GM12878 (cell line): ENCODE results near the gene WWTR1. TPM values are rescaled to one million over a fixed set of nuclear protein-coding genes. Genes with fewer than 3 reads are reported as not detected.

Experiments
- ATAC-seq: fragments of 200-7000 bp; cut with Tn5 transposase; 3 replicates; pipeline ENCODE4 v1.9.1; 2020; ENCODE audit warnings: mild to moderate bottlenecking, moderate library complexity
- BruUV-seq: library from RNA; stranded (reverse); fragments of 400-500 nt; replicated peaks from 2 replicates; lab custom pipeline; 2021; lab: Mats Ljungman, UMichigan
- CTCF ChIA-PET: fragments of 300-600 bp; sonication (Branson Sonifier 250); formaldehyde crosslinking; extraction: SDS; loops from one replicate; lab custom pipeline; 2021; ENCODE audit warnings: inconsistent platforms; lab: Yijun Ruan, JAX
- POLR2A ChIA-PET: fragments of 350-600 bp; formaldehyde crosslinking; extraction: SDS; loops from one replicate; lab custom pipeline; 2021; ENCODE audit warnings: inconsistent platforms; lab: Charles Lee
- RAD21 ChIA-PET: fragments of 300-600 bp; sonication (Branson Sonifier 250); formaldehyde crosslinking; loops from one replicate; lab custom pipeline; 2023; ENCODE audit warnings: antibody characterized with exemption; ENCODE audit not compliant: unreplicated experiment; lab: Charles Lee
- SMC1A ChIA-PET: fragments of 300-600 bp; sonication (Branson Sonifier 250); formaldehyde crosslinking; loops from one replicate; lab custom pipeline; 2023; ENCODE audit not compliant: unreplicated experiment, uncharacterized antibody; lab: Charles Lee
- DNase-seq: peaks from one replicate; pipeline ENCODE4 v3.0.0-alpha.2; 2011; ENCODE audit warnings: low read depth, low spot score
- FAIRE-seq: peaks from 3 replicates; lab custom pipeline; 2011; peaks lifted over from hg19 to GRCh38; lab: Jason Lieb, UNC
- H2AFZ ChIP-seq: 2 replicates; pipeline ENCODE4 v1.6.0; 2011; ENCODE audit warnings: low read depth, low read length, control low read depth; ENCODE audit not compliant: control insufficient read depth
- H3K27ac ChIP-seq: 2 replicates; pipeline ENCODE4 v1.5.1; 2011; ENCODE audit warnings: control low read depth; ENCODE audit not compliant: control insufficient read depth, insufficient read depth
- H3K27me3 ChIP-seq, 2 experiments: replicated peaks in 1 of 2; 2 replicates each; pipeline versions ENCODE4 v1.6.0 to v1.6.1; 2011; ENCODE audit warnings: low read length in 1 of 2; ENCODE audit not compliant: control insufficient read depth in 2 of 2, insufficient read depth in 2 of 2
- H3K36me3 ChIP-seq, 2 experiments: 2 replicates each; pipeline ENCODE4 v1.5.1; 2011; ENCODE audit warnings: low read length in 1 of 2; ENCODE audit not compliant: control insufficient read depth in 2 of 2, insufficient read depth in 2 of 2
- H3K4me1 ChIP-seq: 2 replicates; pipeline ENCODE4 v1.6.1; 2011; ENCODE audit warnings: mild to moderate bottlenecking, low read length, moderate library complexity, mixed read lengths; ENCODE audit not compliant: control insufficient read depth, insufficient read depth
- H3K4me2 ChIP-seq: 2 replicates; pipeline ENCODE4 v1.6.0; 2011; ENCODE audit warnings: control low read depth; ENCODE audit not compliant: control insufficient read depth, insufficient read depth
- H3K4me3 ChIP-seq: fragments of 200-600 bp; sonication (generic); 2 replicates; pipeline ENCODE4 v1.5.1; 2016
- H3K79me2 ChIP-seq: 2 replicates; pipeline ENCODE4 v1.6.0; 2011; ENCODE audit warnings: low read length; ENCODE audit not compliant: control insufficient read depth, insufficient read depth
- H3K9ac ChIP-seq: 2 replicates; pipeline ENCODE4 v1.8.0; 2011; ENCODE audit warnings: low read length, control low read depth, mixed read lengths; ENCODE audit not compliant: control insufficient read depth, insufficient read depth
- H3K9me3 ChIP-seq: replicated peaks from 3 replicates; pipeline ENCODE4 v1.5.1; 2011; ENCODE audit warnings: mild to moderate bottlenecking, low read length; ENCODE audit not compliant: control insufficient read depth, insufficient read depth
- H4K20me1 ChIP-seq: 2 replicates; pipeline ENCODE4 v1.6.0; 2011; ENCODE audit not compliant: control insufficient read depth, insufficient read depth
- ASH2L ChIP-seq: fragments of 300-600, 200-600 bp; sonication (generic); IDR thresholded peaks from 2 replicates; pipeline ENCODE4 v1.6.1; 2017; ENCODE audit warnings: low read depth, mild to moderate bottlenecking, borderline replicate concordance
- ATF2 ChIP-seq: IDR thresholded peaks from 2 replicates; pipeline ENCODE4 v1.6.1; 2012; ENCODE audit warnings: low read length, inconsistent platforms
- E2F8 ChIP-seq: fragments of 450-650 bp; IDR thresholded peaks from 2 replicates; pipeline ENCODE4 v1.6.1; 2018; ENCODE audit warnings: mild to moderate bottlenecking, low read depth, moderate library complexity; ENCODE audit not compliant: partially characterized antibody
- IRF4 ChIP-seq: IDR thresholded peaks from 2 replicates; pipeline ENCODE4 v1.6.1; 2011; ENCODE audit warnings: low read depth, low read length
- MYC ChIP-seq: IDR thresholded peaks from 2 replicates; pipeline ENCODE4 v1.6.1; 2011; ENCODE audit warnings: mild to moderate bottlenecking, low read length, moderate library complexity, inconsistent platforms; ENCODE audit not compliant: insufficient read depth, insufficient replicate concordance, insufficient read length, severe bottlenecking
- NFIC ChIP-seq: IDR thresholded peaks from 2 replicates; pipeline ENCODE4 v1.6.1; 2012; ENCODE audit warnings: low read depth, mild to moderate bottlenecking, inconsistent platforms, low read length, moderate library complexity
- PML ChIP-seq: IDR thresholded peaks from 2 replicates; pipeline ENCODE4 v1.6.1; 2012; ENCODE audit warnings: low read length, inconsistent platforms
- RFX5 ChIP-seq: IDR thresholded peaks from 2 replicates; pipeline ENCODE4 v1.6.1; 2011; ENCODE audit warnings: low read depth, low read length, improper control_type of control experiment
- SIN3A ChIP-seq: IDR thresholded peaks from 2 replicates; pipeline ENCODE4 v1.6.1; 2012; ENCODE audit warnings: low read depth, low read length, improper control_type of control experiment
- SIX5 ChIP-seq: IDR thresholded peaks from 2 replicates; pipeline ENCODE4 v1.6.1; 2011; ENCODE audit warnings: mild to moderate bottlenecking, low read depth, low read length, moderate library complexity; ENCODE audit not compliant: severe bottlenecking
- SRF ChIP-seq, 2 experiments: IDR thresholded peaks; 2 replicates each; pipeline ENCODE4 v1.6.1; 2011; ENCODE audit warnings: low read depth in 2 of 2, low read length in 2 of 2, mild to moderate bottlenecking in 1 of 2, moderate library complexity in 1 of 2
- TARDBP ChIP-seq: IDR thresholded peaks from 2 replicates; pipeline ENCODE4 v1.6.1; 2016; ENCODE audit warnings: borderline replicate concordance
- ZBTB11 ChIP-seq: fragments of 450-650 bp; formaldehyde crosslinking; IDR thresholded peaks from 2 replicates; pipeline ENCODE4 v1.5.0; 2022; ENCODE audit warnings: mild to moderate bottlenecking, missing genetic modification characterization
- WGBS: methylation state at CpG from one replicate; pipeline ENCODE4 v1.1.6; 2016; ENCODE audit warnings: low lambda C conversion rate; ENCODE audit not compliant: insufficient replicate concordance, insufficient coverage; ENCODE audit errors: missing lambda C conversion rate; 5-methylcytosine and 5-hydroxymethylcytosine counted together
- in situ Hi-C: fragments of 300-500 bp; cut with MboI; formaldehyde crosslinking; loops from 9 replicates; pipeline ENCODE4 v1.14.3; 2018; ENCODE audit warnings: mixed read lengths
- intact Hi-C: fragments of 100-400 bp; cut with micrococcal nuclease; formaldehyde crosslinking; loops from one replicate; pipeline ENCODE4 v1.14.2; 2022; ENCODE audit not compliant: unreplicated experiment
- polyA plus RNA-seq, 11 experiments: library from polyadenylated mRNA; depleted of rRNA in 4 of 11; unstranded in 6 of 11; stranded (reverse) in 5 of 11; fragments of >200 nt; fragmentation: Nextera tagmentation in 4 of 11; fragmentation: Illumina TruSeq in 1 of 11; extraction: Ambion mirVana in 4 of 11; extraction: Trizol in 1 of 11; gene quantifications; 1 replicate in 1 of 11; 2 replicates in 10 of 11; pipeline versions ENCODE4 v1.2.1 to v1.2.3, GENCODE V29; 2011 to 2016; ENCODE audit warnings: inconsistent platforms in 2 of 11, missing spikeins in 2 of 11, low read depth in 1 of 11
- total RNA-seq, 4 experiments: library from RNA; depleted of rRNA in 3 of 4; stranded (reverse); fragments of >200 nt in 3 of 4; fragmentation: Illumina TruSeq in 1 of 4; extraction: Trizol in 1 of 4; gene quantifications; 2 replicates each; pipeline versions ENCODE4 v1.2.1 to v1.2.3, GENCODE V29; 2013 to 2021

WWTR1 gene
- total and polyA plus RNA-seq, 10 of the 15 experiments (the other 5 are each of a cell fraction or from before 2014, with no cell fraction given), result 2.5 to 18.5 (median 5.8) TPM

- WGBS, result 80% methylated on average over 8 of the region's 8 CpGs
- Histone ChIP-seq H3K27me3 (no peaks in the 10 kb centered on the region), H2AFZ (no peak overlapping the region), H3K4me2 (no peak overlapping the region), H3K4me3 (no peak overlapping the region), H3K27ac (no peak overlapping the region), H3K79me2 (no peaks in the 10 kb centered on the region), H3K36me3 (no peaks in the 10 kb centered on the region; a peak in 1 of 4 replicates), H4K20me1 (no peaks in the 10 kb centered on the region), H3K9ac (no peak overlapping the region), H3K4me1 (peaks cover 4% of the 10 kb centered on the region; the same call in 1 of the 2 replicates), H3K9me3 (no peaks in the 10 kb centered on the region)
- ATAC-seq, result no peak
- POLR2A ChIA-PET, result interaction anchor here (0.5 to 1.6 kb wide), 2 partner anchors 9 to 12 kb away, joined by 3 to 5 read pairs; no protein-coding TSS in a partner anchor
- CTCF ChIA-PET, result interaction anchor here (0.5 to 2.8 kb wide), 2 partner anchors 8 to 308 kb away, joined by 3 to 19 read pairs; no protein-coding TSS in a partner anchor
- SMC1A ChIA-PET, result interaction anchor here (3.5 to 17.0 kb wide), 2 partner anchors 8 to 20 kb away, joined by 19 to 505 read pairs; no protein-coding TSS in a partner anchor
- RAD21 ChIA-PET, result interaction anchor here (4.0 kb wide), 1 partner anchor 13 kb away, joined by 20 read pairs; no protein-coding TSS in a partner anchor
- in situ Hi-C loops (loop anchor here (25.0 kb wide), 1 partner anchor 1281 kb away; no protein-coding TSS in a partner anchor), intact Hi-C loops (no loop called here)
- BruUV-seq, result no TSS peak
- FAIRE-seq, result no peak
- DNase-seq, result no peak
- TF ChIP-seq ATF2 (no peak), RFX5 (no peak), IRF4 (no peak), NFIC (no peak), ZBTB11 (CRISPR knock-in tag) (no peak), ASH2L (no peak), SRF (IDR thresholded peaks at IDR 0.05; ENCODE audit: low read depth in 2 of 2, low read length in 2 of 2) (no peak), SIN3A (no peak), TARDBP (no peak), PML (no peak), E2F8 (no peak), MYC (no peak), SIX5 (no peak)
These were observed 64.2 kb downstream of the WWTR1 start for GRCh38 chr3:149593418-149594160.
